ENCODE measurements around the gene DYRK1A.

DYRK1A gene

GRCh38 chr21:37395961-37396360, 29.4 kb downstream of the DYRK1A start:
- no peak overlapping the region for H3K18ac ChIP-seq (ENCODE audit: low read length)
- peaks cover 0 to 30% of the 10 kb centered on the region in 2 donors for H3K9me3 ChIP-seq (replicated peaks in 1 of 2; ENCODE audit: control insufficient read depth in 2 of 2, insufficient read depth in 1 of 2, low read depth in 1 of 2, low read length in 2 of 2)
- no peak overlapping the region for H4K8ac ChIP-seq (ENCODE audit: low read depth, low read length)
- no peak overlapping the region for H4K91ac ChIP-seq (ENCODE audit: low read depth, low read length, poor library complexity)
- no peak overlapping the region for H2BK15ac ChIP-seq (ENCODE audit: low read length)
- no peak overlapping the region for H3K4me2 ChIP-seq (ENCODE audit: insufficient read depth, low read length, poor library complexity, severe bottlenecking)
- no peak overlapping the region for H3K9ac ChIP-seq (ENCODE audit: low read depth, low read length, poor library complexity)
- no peak overlapping the region for H3K14ac ChIP-seq (ENCODE audit: low read length)
- peaks cover 5 to 25% of the 10 kb centered on the region in 2 donors for H3K36me3 ChIP-seq (replicated peaks in 1 of 2; ENCODE audit: control insufficient read depth in 2 of 2, insufficient read depth in 2 of 2, low read length in 2 of 2)
- no CpG with 5 or more reads among the region's 2 CpGs for WGBS, 2 donors (ENCODE audit: extremely low coverage in 2 of 2, insufficient read length in 2 of 2, insufficient replicate concordance in 1 of 2)
- H3K23ac ChIP-seq (ENCODE audit: low read depth, low read length, poor library complexity): no peak overlapping the region
- no peaks in the 10 kb centered on the region for H3K27me3 ChIP-seq (ENCODE audit: control insufficient read depth in 3 of 3, insufficient read depth in 3 of 3, low read depth in 1 of 3, low read length in 3 of 3)
- H3K4me3 ChIP-seq (ENCODE audit: low read length in 2 of 2): no peak overlapping the region
- H2BK120ac ChIP-seq (ENCODE audit: low read depth, low read length): no peak overlapping the region
- no peak overlapping the region for H2AK5ac ChIP-seq (ENCODE audit: low read depth, low read length)
- H2BK5ac ChIP-seq (ENCODE audit: low read length): no peak overlapping the region
- peaks cover 0 to 7% of the 10 kb centered on the region in 2 donors for H3K4me1 ChIP-seq (ENCODE audit: control insufficient read depth in 2 of 2, insufficient read depth in 1 of 2, low read depth in 1 of 2, low read length in 2 of 2)
- H3K4ac ChIP-seq (ENCODE audit: low read length): no peak overlapping the region
- no peak overlapping the region for H2AFZ ChIP-seq (ENCODE audit: low read length)
- DNase-seq (ENCODE audit: low spot score): no peak
- peaks cover 4% of the 10 kb centered on the region for H3K79me1 ChIP-seq (ENCODE audit: low read depth, low read length)
- no peak overlapping the region for H2BK12ac ChIP-seq (ENCODE audit: low read length)
- no peak overlapping the region for H3K27ac ChIP-seq (replicated peaks; ENCODE audit: low read length)

GRCh38 chr21:37396855-37397254, 30.3 kb downstream of the DYRK1A start:
- Histone ChIP-seq H3K18ac (ENCODE audit: low read length) (no peak overlapping the region), H3K9me3 (replicated peaks in 1 of 2; ENCODE audit: control insufficient read depth in 2 of 2, insufficient read depth in 1 of 2, low read depth in 1 of 2, low read length in 2 of 2) (peaks cover 0 to 28% of the 10 kb centered on the region in 2 donors), H3K23ac (ENCODE audit: low read depth, low read length, poor library complexity) (no peak overlapping the region), H3K4me3 (ENCODE audit: low read length in 2 of 2) (no peak overlapping the region), H3K27ac (replicated peaks; ENCODE audit: low read length) (no peak overlapping the region), H3K9ac (ENCODE audit: low read depth, low read length, poor library complexity) (no peak overlapping the region), H2BK15ac (ENCODE audit: low read length) (no peak overlapping the region), H3K4me2 (ENCODE audit: insufficient read depth, low read length, poor library complexity, severe bottlenecking) (no peak overlapping the region), H3K4ac (ENCODE audit: low read length) (no peak overlapping the region), H2AK5ac (ENCODE audit: low read depth, low read length) (no peak overlapping the region), H4K91ac (ENCODE audit: low read depth, low read length, poor library complexity) (no peak overlapping the region), H2AFZ (ENCODE audit: low read length) (no peak overlapping the region), H3K27me3 (ENCODE audit: control insufficient read depth in 3 of 3, insufficient read depth in 3 of 3, low read depth in 1 of 3, low read length in 3 of 3) (no peaks in the 10 kb centered on the region), H2BK5ac (ENCODE audit: low read length) (no peak overlapping the region), H2BK120ac (ENCODE audit: low read depth, low read length) (no peak overlapping the region), H3K79me1 (ENCODE audit: low read depth, low read length) (peaks cover 4% of the 10 kb centered on the region), H3K14ac (ENCODE audit: low read length) (no peak overlapping the region), H3K4me1 (ENCODE audit: control insufficient read depth in 2 of 2, insufficient read depth in 1 of 2, low read depth in 1 of 2, low read length in 2 of 2) (peaks cover 0 to 7% of the 10 kb centered on the region in 2 donors), H4K8ac (ENCODE audit: low read depth, low read length) (no peak overlapping the region), H3K36me3 (replicated peaks in 1 of 2; ENCODE audit: control insufficient read depth in 2 of 2, insufficient read depth in 2 of 2, low read length in 2 of 2) (peaks cover 5 to 22% of the 10 kb centered on the region in 2 donors), H2BK12ac (ENCODE audit: low read length) (no peak overlapping the region)
- DNase-seq (ENCODE audit: low spot score): no peak
- WGBS, 2 donors (ENCODE audit: extremely low coverage in 2 of 2, insufficient read length in 2 of 2, insufficient replicate concordance in 1 of 2): no CpG with 5 or more reads among the region's 6 CpGs

- Histone ChIP-seq H2BK12ac (ENCODE audit: low read length) (no peak overlapping the region), H3K9me3 (replicated peaks in 1 of 2; ENCODE audit: control insufficient read depth in 2 of 2, insufficient read depth in 1 of 2, low read depth in 1 of 2, low read length in 2 of 2) (peaks cover 0 to 26% of the 10 kb centered on the region in 2 donors), H2AFZ (ENCODE audit: low read length) (no peak overlapping the region), H3K4me3 (ENCODE audit: low read length in 2 of 2) (no peak overlapping the region), H2BK5ac (ENCODE audit: low read length) (no peak overlapping the region), H2BK15ac (ENCODE audit: low read length) (no peak overlapping the region), H3K18ac (ENCODE audit: low read length) (no peak overlapping the region), H3K4me1 (ENCODE audit: control insufficient read depth in 2 of 2, insufficient read depth in 1 of 2, low read depth in 1 of 2, low read length in 2 of 2) (peaks cover 0 to 6% of the 10 kb centered on the region in 2 donors), H3K79me1 (ENCODE audit: low read depth, low read length) (peaks cover 2% of the 10 kb centered on the region), H3K36me3 (replicated peaks in 1 of 2; ENCODE audit: control insufficient read depth in 2 of 2, insufficient read depth in 2 of 2, low read length in 2 of 2) (peaks cover under 1 to 8% of the 10 kb centered on the region in 2 donors), H3K27me3 (ENCODE audit: control insufficient read depth in 3 of 3, insufficient read depth in 3 of 3, low read depth in 1 of 3, low read length in 3 of 3) (no peaks in the 10 kb centered on the region), H3K4me2 (ENCODE audit: insufficient read depth, low read length, poor library complexity, severe bottlenecking) (no peak overlapping the region), H3K14ac (ENCODE audit: low read length) (no peak overlapping the region), H3K27ac (replicated peaks; ENCODE audit: low read length) (no peak overlapping the region), H2BK120ac (ENCODE audit: low read depth, low read length) (no peak overlapping the region), H4K8ac (ENCODE audit: low read depth, low read length) (no peak overlapping the region), H4K91ac (ENCODE audit: low read depth, low read length, poor library complexity) (no peak overlapping the region), H3K4ac (ENCODE audit: low read length) (no peak overlapping the region), H3K23ac (ENCODE audit: low read depth, low read length, poor library complexity) (no peak overlapping the region), H3K9ac (ENCODE audit: low read depth, low read length, poor library complexity) (no peak overlapping the region), H2AK5ac (ENCODE audit: low read depth, low read length) (no peak overlapping the region)
- WGBS, 2 donors (ENCODE audit: extremely low coverage in 2 of 2, insufficient read length in 2 of 2, insufficient replicate concordance in 1 of 2): no CpG with 5 or more reads among the region's 5 CpGs
- no peak for DNase-seq (ENCODE audit: low spot score)
Measured at GRCh38 chr21:37398697-37399096, 32.1 kb downstream of the DYRK1A start.

GRCh38 chr21:37402251-37402867, 35.8 kb downstream of the DYRK1A start:
- no peak overlapping the region for H4K8ac ChIP-seq (ENCODE audit: low read depth, low read length)
- H2BK5ac ChIP-seq (ENCODE audit: low read length): no peak overlapping the region
- no peak overlapping the region for H3K18ac ChIP-seq (ENCODE audit: low read length)
- H2BK15ac ChIP-seq (ENCODE audit: low read length): no peak overlapping the region
- no peaks in the 10 kb centered on the region for H3K36me3 ChIP-seq (replicated peaks in 1 of 2; ENCODE audit: control insufficient read depth in 2 of 2, insufficient read depth in 2 of 2, low read length in 2 of 2)
- H3K9ac ChIP-seq (ENCODE audit: low read depth, low read length, poor library complexity): no peak overlapping the region
- H3K23ac ChIP-seq (ENCODE audit: low read depth, low read length, poor library complexity): no peak overlapping the region
- H2BK12ac ChIP-seq (ENCODE audit: low read length): no peak overlapping the region
- no peak overlapping the region for H3K4me2 ChIP-seq (ENCODE audit: insufficient read depth, low read length, poor library complexity, severe bottlenecking)
- H2BK120ac ChIP-seq (ENCODE audit: low read depth, low read length): no peak overlapping the region
- H2AK5ac ChIP-seq (ENCODE audit: low read depth, low read length): no peak overlapping the region
- H2AFZ ChIP-seq (ENCODE audit: low read length): no peak overlapping the region
- H3K14ac ChIP-seq (ENCODE audit: low read length): no peak overlapping the region
- WGBS, 2 donors (ENCODE audit: extremely low coverage in 2 of 2, insufficient read length in 2 of 2, insufficient replicate concordance in 1 of 2): no CpG with 5 or more reads among the region's 3 CpGs
- no peak overlapping the region for H4K91ac ChIP-seq (ENCODE audit: low read depth, low read length, poor library complexity)
- no peaks in the 10 kb centered on the region for H3K27me3 ChIP-seq (ENCODE audit: control insufficient read depth in 3 of 3, insufficient read depth in 3 of 3, low read depth in 1 of 3, low read length in 3 of 3)
- H3K4me1 ChIP-seq (ENCODE audit: control insufficient read depth in 2 of 2, insufficient read depth in 1 of 2, low read depth in 1 of 2, low read length in 2 of 2): peaks cover 0 to 3% of the 10 kb centered on the region in 2 donors
- H3K9me3 ChIP-seq (replicated peaks in 1 of 2; ENCODE audit: control insufficient read depth in 2 of 2, insufficient read depth in 1 of 2, low read depth in 1 of 2, low read length in 2 of 2): peaks cover 0 to 31% of the 10 kb centered on the region in 2 donors
- H3K4me3 ChIP-seq (ENCODE audit: low read length in 2 of 2): no peak overlapping the region
- DNase-seq (ENCODE audit: low spot score): no peak
- no peak overlapping the region for H3K4ac ChIP-seq (ENCODE audit: low read length)
- H3K27ac ChIP-seq (replicated peaks; ENCODE audit: low read length): no peak overlapping the region
- no peaks in the 10 kb centered on the region for H3K79me1 ChIP-seq (ENCODE audit: low read depth, low read length)

Data from neuronal stem cell (in vitro differentiated cells).